ENCODE measurements around the gene POPDC2.
"Not testable (repeated sequence)": the region's sequence is repeated elsewhere in the genome, so short reads cannot be mapped to it uniquely, and the experiment has no call there.

The POPDC2 gene

DNA sequence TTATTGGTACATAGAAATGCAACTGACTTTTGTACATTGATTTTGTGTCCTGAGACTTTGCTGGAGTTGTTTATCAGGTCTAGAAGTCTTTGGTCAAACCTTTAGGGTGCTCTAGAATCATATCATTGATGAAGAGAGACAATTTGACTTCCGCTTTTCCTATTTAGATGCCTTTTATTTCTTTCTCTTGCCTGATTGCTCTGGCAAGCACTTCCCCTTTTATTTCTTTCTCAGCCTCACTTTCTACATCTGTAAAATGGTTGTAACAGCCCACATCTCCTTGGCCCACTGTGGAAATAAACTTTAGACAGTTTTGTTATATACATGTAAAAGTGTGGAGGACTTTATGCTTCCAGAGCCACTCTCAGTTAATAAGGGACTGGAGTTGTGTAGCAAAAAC, 48.7 kb downstream of the POPDC2 start:
- no peak for DNase-seq

DNA sequence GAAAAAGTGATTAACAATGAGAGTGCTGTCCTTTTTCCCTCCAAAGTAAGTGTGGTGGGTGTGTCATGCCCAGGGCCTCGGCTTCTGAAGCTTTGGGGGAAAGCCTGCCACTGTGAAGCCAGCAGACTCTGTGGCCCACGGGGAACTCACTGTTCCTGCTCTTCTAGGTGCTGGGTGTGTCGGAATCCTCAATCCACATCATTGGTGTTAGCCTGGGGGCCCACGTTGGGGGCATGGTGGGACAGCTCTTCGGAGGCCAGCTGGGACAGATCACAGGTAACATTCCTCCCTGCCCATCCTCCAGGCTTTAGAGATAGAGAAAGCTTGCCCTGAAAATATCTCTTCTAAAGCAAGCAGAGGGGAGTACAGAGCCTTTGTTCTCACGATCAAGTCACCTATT, 51.1 kb downstream of the POPDC2 start:
- no peak for DNase-seq

DNA sequence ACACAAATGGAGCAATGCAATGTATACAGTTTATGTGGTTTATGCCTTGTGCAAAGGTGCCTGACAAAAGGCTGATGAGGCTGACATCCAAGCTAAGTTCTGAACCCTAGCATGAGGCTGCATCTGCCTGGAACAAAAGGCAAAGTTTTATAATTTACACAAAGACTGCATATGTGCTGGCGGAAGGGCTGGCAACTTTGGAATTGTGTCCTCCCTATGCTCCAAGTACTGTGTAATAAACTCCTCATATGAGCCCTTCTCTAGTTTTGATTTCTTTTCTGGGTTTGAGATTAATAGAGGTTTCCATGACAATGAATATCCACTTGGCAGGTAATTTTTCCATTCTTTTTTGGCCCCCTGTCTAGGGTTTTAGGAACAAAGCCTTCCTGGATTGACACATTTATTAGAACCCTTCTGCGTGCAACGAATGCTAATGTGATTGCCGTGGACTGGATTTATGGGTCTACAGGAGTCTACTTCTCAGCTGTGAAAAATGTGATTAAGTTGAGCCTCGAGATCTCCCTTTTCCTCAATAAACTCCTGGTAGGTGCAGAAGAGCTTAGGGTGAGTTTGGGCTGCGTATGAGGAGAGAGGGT, 51.9 kb downstream of the POPDC2 start:
- no peak for DNase-seq

DNA sequence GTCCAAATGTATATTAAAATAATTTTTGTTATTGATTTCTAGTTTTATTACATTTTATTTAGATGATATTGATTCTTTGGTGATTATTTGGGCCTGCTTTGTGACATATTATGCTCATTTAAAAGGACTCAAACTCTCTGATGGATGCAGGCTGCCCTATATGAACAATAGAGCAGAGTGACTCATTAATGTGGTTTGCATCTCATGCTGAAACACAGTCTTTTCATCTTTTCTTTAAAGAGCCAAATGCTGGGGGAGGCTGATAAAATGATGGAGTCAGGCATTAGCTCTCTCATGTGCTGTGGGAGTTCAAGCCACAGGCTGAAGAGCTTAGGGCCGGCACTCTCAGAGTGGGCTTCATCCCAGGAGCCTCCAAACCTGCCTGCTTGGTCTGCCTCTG, 55.5 kb downstream of the POPDC2 start:
- DNase-seq = peak in 1 of 3 donors; percentile 46

DNA sequence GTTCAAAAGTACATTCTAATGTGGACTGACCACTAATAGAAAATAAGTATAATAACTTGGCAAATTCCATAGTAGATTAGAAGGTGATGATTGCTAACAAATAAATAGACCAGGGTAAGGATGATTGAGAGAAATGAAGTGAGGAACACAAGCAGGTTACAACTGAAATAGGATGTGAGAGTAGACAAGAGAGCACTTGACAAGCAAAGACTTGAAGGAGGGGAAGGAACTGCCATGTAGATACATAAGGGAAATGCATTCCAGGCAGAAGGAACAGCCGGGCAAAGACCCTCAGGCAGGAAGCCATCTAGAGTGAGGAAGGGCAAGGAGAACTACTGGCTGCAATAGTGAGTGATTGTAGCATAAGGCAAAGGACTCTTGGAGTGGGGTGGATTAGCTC, 57.7 kb downstream of the POPDC2 start:
- DNase-seq = no peak

DNA sequence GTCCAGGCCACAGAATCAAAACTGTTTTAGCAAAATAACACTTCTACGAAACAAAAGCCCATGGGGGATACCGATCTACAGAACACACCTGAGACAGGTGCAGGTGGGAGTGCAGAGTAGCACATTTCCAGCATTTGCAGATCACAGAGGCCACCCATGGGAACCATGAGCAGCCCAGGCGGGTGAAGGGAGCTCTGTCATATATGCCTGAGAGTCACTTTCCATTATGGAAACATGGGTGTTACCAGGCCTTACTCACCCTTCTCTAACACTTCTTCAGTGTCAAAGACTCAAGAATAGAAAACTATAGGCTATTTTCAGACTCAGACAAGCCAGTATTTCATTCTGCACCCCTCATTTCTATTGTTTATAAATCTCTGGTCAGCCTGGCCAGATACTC, 59.2 kb downstream of the POPDC2 start:
- peak in 1 of 3 donors; percentile 29 for DNase-seq

DNA sequence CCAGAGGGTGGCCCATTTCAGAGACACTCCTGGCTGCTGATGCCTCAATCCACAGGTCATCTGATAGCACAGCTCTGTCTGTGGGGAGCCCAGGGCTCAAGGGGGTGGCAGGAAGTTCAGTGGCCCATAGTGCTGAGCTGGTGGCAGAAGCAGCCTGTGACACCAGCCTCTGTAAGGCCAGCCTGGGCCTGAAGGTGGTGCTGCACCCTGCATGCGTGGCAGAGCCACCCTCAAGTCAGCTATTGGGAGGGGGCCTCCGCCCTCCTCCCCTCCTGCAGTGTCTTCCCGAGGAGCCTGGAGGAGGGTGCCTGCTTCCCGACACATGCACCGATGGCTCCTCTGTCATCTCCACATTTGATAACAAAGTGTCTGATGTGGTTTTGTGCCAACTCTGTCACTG, 59.7 kb downstream of the POPDC2 start:
- peak; percentile 39 to 57 (median 53) for DNase-seq

DNA sequence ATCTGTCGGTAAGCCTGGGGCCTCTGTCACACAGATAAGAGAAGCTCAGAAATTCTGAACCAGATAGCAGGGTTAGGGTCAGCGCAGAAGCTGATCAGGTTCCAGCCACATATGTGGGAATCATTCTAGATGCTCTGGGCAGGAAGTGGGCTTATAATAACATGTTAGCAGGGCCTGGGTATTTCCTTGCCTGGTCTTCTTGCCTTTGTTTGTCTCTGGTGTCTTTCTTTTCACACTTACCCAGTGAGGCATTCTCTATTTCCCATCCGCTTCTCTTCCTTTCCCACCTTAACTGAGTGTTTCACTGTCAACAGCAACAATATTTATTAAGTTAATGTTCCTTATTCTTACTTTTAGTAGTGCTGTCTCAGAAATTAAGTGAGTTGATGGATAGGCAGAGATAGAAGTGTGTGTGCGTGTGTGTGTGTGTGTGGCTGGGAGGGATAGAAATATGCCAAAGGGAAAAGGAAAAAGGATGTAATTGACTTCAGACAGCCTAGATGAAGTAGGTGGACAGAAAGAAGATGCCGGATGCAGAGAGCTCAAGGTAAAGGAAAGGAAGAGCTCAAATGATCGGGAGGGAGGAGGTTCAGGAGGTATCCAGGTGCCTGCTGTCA, 60.7 kb downstream of the POPDC2 start:
- no peak for DNase-seq

DNA sequence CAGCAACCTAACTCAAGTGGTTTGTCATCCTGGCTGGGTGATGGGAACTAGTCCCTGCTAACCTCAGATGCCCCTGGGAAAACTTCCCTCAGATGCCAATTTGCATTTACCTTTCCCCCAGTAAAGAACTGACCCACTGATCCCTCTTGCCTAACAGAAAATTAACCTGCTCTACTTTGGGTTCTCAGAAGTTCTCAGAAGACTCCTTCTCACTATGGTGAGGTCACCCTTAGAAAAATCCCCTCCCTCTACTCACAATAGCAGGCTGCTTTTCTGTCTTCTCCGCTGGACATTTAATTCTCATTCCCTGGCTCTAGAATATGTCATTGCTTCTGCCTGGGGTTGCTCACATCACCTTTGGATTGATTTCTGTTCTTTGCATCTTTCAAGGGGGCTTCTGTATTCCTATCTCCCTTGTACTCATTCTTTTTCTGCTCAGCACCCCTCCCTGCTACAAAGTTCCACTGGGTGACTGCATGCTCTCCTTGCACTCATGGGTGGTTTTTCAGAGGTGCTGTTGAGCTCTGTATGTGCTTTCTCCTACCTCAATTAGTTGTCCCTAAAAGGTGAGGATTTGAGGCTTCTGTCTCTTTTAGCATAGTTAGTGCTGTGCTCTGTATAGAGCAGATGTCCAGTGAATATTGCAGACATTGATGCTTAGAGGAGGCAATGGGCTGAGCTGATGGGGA, 61.8 kb downstream of the POPDC2 start:
- peak; percentile 29 to 39 (median 34) for DNase-seq

DNA sequence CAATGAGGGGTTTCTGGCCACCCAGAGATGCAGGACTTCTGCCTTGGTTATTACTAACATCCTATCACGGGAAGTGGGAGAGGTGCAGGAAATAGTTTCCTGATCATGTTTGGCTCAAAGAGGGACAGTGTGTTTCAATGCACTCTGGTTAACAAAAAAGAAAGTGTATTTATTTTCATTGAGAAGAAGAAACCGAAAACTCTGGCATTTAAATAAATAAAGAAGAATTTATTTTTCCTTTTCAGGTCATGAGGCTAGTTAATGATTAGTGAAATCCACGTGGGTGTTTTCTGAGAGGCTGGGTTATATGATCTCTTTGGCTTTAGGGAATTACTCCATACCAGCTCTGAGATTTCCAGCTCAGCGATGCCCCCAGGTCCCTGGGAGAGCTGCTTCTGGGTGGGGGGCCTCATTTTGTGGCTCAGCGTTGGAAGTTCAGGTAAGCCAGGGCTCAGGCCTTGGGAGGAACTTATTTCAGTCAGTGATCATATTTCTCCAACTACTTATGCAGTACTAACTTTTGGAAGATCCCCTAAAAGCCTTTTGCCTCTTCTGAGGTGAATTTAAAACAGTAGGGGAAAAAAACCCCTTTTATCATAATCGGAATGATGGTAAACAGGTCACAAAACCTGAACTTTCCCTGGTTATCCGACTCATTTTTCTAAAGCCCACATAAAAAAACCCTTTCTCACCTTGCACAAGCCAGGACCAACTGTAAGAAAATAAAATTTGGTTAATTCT, 62.7 kb downstream of the POPDC2 start, which contains the start of gene PLA1A:
Gene PLA1A (plus strand): TSS at position 338 of the 741 bp plus-strand sequence. CDS start 29 bp downstream, at position 367.
- no peak for DNase-seq

DNA sequence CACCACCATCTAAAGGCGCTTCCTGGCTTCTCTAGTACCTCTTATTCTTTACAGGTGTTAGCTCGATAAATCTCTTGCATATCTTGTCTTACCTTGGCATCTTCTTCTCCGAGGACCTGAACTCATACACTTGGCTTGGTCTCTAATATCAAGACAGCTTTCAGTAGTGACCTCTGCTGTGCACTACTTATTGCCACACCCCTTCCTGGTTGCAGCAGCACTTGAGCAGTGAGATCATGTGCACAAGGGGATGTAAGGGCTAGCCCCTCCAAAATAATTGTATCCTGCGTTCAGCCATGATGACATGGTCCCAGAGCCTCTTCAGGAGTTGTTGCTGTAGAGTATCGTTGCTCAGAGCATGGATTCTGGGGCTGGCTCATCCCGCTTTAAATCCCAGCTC, 64.0 kb downstream of the POPDC2 start:
- peak; percentile 27 to 30 (median 29) for DNase-seq

DNA sequence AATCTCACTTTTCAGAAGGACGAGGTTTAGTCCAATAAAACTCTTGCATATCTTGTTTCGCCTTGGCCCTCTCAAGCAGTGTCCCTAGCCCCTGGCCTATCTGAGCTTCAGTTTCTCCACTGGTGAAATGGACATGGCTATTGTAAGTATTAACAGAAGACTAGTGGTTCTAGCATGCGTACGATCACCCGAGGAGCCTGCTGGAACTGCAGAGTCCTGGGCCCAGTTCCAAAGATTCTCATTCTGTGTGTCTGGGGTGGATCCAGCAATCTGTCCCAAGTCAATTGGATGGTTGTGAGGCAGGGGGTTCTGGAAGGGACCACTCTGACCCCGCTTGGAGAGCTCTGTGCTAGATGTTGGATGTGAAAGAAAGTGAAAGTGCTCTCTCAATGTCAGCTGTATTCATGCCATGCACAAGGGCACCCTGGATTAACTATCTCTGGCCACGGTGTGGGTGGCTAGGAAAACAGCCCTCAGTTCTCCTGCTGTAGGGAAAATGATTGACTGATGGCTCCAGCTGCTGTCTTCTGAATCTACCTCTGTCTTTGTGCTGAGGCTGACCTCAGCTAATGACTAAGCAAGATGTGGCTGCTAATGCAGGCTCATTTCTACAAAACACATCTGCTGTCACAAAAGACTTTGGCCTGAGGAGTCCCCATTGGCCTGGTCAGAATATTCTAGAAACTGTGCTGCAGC, 64.6 kb downstream of the POPDC2 start:
- DNase-seq = peak; percentile 42 to 55 (median 49)

DNA sequence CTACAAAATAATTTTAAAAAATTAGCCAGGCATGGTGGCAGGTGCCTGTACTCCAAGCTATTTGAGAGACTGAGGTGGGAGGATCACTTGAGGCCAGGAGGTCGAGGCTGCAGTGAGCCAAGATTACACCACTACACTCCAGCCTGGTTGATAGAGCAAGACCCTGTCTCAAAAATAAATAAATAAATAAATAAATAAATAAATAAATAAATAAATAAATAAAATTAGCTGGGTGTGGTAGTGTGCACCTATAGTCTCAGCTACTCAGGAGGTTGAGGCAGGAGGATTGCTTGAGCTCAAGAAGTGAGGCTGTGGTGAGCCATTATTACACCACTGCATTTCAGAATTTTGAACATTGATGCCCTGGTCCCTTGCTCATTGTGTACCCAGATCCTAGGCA, 65.5 kb downstream of the POPDC2 start:
- not testable (repeated sequence) for DNase-seq

DNA sequence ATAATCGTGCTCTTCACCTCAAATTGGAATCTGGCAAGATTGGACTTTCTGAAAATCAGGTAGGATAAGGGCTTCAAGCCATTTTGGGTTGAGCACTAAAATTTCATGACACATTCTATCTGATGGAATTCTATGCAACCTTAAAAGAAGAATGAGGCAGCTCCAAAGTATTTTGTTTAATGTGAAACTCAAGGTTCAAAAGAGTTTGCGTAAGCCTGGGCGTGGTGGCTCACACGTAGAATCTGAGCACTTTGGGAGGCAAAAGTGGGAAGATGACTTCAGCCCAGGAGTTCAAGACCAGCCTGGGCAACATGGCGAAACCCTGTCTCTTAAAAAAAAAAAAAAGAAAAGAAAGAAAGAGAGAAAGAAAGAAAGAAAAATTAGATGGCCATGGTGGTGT, 66.3 kb downstream of the POPDC2 start:
- DNase-seq = no peak

DNA sequence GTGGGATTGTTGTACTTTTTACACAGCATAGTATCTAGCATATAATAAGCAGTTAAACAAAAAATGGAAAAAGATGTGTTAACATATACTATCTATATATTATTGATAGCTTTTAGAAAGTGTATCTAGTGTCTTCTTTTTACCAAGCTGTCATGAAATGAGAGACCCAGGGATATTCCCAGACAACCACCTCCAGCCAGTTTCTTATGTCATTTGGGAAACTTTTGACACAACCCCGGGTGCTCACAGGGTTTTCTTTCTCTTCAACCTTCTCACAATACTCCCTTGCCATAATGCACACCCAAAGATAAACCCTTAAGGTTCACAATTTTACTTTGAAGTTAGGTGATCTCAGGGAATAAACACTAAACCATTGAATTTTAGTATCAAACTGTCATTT, 67.5 kb downstream of the POPDC2 start:
- DNase-seq = peak; percentile 71 to 83 (median 76)

Measured in suppressor macrophage treated with lipopolysaccharide for 1 hour (primary cell).